Subcutaneous abdominal adipose tissue (tissue), 5 donors: ENCODE results near the gene GRAMD2A.
A peak's percentile ranks its signal among the peaks of the same experiment; 100 is the strongest.

ENCODE experiments used
- H3K27ac ChIP-seq: one replicate; pipeline ENCODE4 v1.7.0; 2013; ENCODE audit warnings: low read depth, mild to moderate bottlenecking, inconsistent platforms, low read length, moderate library complexity
- H3K27me3 ChIP-seq, 5 donors: one replicate each; pipeline ENCODE4 v1.7.0; 2013; ENCODE audit warnings: low read length in 5 of 5, inconsistent platforms in 1 of 5; ENCODE audit not compliant: control insufficient read depth in 5 of 5, insufficient read depth in 4 of 5
- H3K36me3 ChIP-seq, 5 donors: one replicate each; pipeline ENCODE4 v1.7.0; 2013; ENCODE audit warnings: low read length in 5 of 5; ENCODE audit not compliant: control insufficient read depth in 5 of 5, insufficient read depth in 5 of 5
- H3K4me1 ChIP-seq, 5 donors: one replicate each; pipeline ENCODE4 v1.7.0; 2013; ENCODE audit warnings: low read length in 5 of 5, mild to moderate bottlenecking in 3 of 5, moderate library complexity in 1 of 5; ENCODE audit not compliant: control insufficient read depth in 5 of 5, insufficient read depth in 5 of 5
- H3K4me3 ChIP-seq, 5 donors: one replicate each; pipeline ENCODE4 v1.7.0; 2013; ENCODE audit warnings: low read length in 5 of 5, low read depth in 1 of 5
- H3K9ac ChIP-seq, 5 donors: one replicate each; pipeline ENCODE4 v1.7.0; 2013; ENCODE audit warnings: low read length in 5 of 5, mild to moderate bottlenecking in 4 of 5, moderate library complexity in 3 of 5
- H3K9me3 ChIP-seq, 5 donors: one replicate each; pipeline ENCODE4 v1.7.0; 2013; ENCODE audit warnings: low read length in 5 of 5; ENCODE audit not compliant: control insufficient read depth in 5 of 5
- donor health status: healthy.
- donor health status: healthy.
- donor health status: healthy.
- donor health status: healthy.
- donor health status: healthy.

Gene GRAMD2A

GRCh38 chr15:72192416-72192815, 5.2 kb downstream of the GRAMD2A start:
- Histone ChIP-seq H3K9ac (no peak overlapping the region), H3K4me3 (no peak overlapping the region), H3K9me3 (no peaks in the 10 kb centered on the region), H3K27ac (no peak overlapping the region), H3K4me1 (peaks cover 0 to 9% (median 5%) of the 10 kb centered on the region in 5 donors), H3K27me3 (peaks cover 6 to 15% (median 13%) of the 10 kb centered on the region in 5 donors), H3K36me3 (no peaks in the 10 kb centered on the region)

- no peak overlapping the region for H3K9ac ChIP-seq
- no peaks in the 10 kb centered on the region for H3K36me3 ChIP-seq
- H3K4me3 ChIP-seq: no peak overlapping the region
- no peaks in the 10 kb centered on the region for H3K9me3 ChIP-seq
- no peak overlapping the region for H3K27ac ChIP-seq
- H3K27me3 ChIP-seq: peaks cover 4 to 5% (median 4%) of the 10 kb centered on the region in 5 donors
- peaks cover 0 to 3% (median 2%) of the 10 kb centered on the region in 5 donors for H3K4me1 ChIP-seq
These were observed 8.2 kb downstream of the GRAMD2A start for GRCh38 chr15:72189250-72189902.

DNA sequence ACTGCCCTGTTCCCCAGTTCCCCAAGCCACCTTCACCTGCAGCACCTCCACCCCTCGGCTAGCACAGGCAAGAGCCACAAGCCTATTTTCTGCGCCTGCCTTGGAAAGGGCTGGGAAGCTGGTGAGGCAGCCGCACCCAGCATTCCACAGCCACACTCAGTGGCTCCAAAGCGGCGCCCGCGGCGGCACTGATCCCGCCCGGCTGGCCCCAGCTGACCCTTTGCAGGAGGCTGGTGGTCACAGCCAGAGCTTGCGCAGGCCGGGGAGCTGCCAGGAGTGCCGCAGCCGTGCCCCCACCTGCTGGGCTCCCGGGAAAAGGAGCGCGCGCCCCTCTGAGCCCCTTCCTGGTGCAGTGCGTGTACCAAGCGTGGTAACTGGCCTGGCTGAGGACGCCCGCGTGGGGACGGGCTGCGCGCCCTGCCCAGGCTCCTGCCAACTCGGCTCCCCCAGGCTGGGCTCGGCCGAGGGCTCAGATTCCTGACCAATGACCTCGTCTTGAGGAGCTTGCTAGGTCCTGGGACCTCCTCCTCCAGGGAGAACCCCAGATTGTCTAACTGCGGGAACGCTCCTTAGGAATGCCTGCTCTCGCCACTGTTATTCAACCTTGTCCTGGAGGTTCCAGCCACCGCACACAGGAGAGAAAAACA, 13.3 kb downstream of the GRAMD2A start:
- no peak overlapping the region for H3K27ac ChIP-seq
- H3K27me3 ChIP-seq: peaks cover 0 to 17% (median 14%) of the 10 kb centered on the region in 5 donors
- peaks cover 0 to 26% (median 14%) of the 10 kb centered on the region in 5 donors for H3K4me1 ChIP-seq
- H3K4me3 ChIP-seq: peak overlapping the region in 4 of 5 donors; percentile 17 to 44 (median 40)
- H3K36me3 ChIP-seq: no peaks in the 10 kb centered on the region
- H3K9me3 ChIP-seq: no peaks in the 10 kb centered on the region
- peak overlapping the region in 1 of 5 donors; percentile 27 for H3K9ac ChIP-seq

DNA sequence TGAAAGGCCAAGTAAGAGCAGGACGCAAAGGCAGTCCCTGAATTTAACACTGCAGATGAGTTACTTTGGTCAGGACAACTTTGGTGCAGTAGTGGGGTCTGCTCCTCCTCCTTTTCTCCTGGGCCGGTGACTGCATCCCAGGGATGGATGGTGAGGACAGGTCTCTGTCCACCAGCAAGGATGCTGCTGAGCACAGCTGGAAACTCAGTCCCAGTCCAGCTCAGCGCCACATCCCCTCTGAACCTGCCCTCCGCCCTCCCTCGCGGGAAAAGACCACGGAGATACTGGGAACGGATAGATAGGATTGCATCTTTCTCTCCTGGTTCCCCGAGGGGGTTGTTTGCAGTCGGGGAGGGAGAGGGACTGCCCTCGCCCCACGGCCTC, 13.8 kb downstream of the GRAMD2A start:
- Histone ChIP-seq H3K4me1 (peaks cover 0 to 26% (median 14%) of the 10 kb centered on the region in 5 donors), H3K27me3 (peaks cover 0 to 17% (median 14%) of the 10 kb centered on the region in 5 donors), H3K4me3 (peak overlapping the region in 3 of 5 donors; percentile 40 to 44 (median 40)), H3K9me3 (no peaks in the 10 kb centered on the region), H3K36me3 (no peaks in the 10 kb centered on the region), H3K9ac (peak overlapping the region in 1 of 5 donors; percentile 27), H3K27ac (no peak overlapping the region)

GRCh38 chr15:72182673-72183072, 14.9 kb downstream of the GRAMD2A start:
- Histone ChIP-seq H3K36me3 (no peaks in the 10 kb centered on the region), H3K4me1 (peaks cover 0 to 26% (median 14%) of the 10 kb centered on the region in 5 donors), H3K27me3 (peaks cover 0 to 17% (median 14%) of the 10 kb centered on the region in 5 donors), H3K27ac (no peak overlapping the region), H3K4me3 (no peak overlapping the region), H3K9ac (no peak overlapping the region), H3K9me3 (no peaks in the 10 kb centered on the region)

DNA sequence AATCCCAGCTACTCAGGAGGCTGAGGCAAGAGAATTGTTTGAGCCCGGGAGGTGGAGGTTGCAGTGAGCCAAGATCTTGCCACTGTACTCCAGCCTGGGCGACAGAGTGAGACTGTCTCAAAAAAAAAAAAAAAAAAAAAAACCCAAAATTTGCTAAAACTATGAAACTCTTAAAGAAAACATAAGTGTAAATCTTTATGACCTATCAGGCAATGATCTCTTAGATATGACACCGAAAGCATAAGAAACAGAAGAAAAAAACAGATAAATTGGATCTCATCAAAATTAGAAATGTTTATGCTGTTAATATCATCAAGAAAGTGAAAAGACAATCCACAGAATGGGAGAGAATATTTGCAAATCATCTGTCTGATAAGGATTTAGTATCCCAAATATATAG, 15.3 kb downstream of the GRAMD2A start:
- no peaks in the 10 kb centered on the region for H3K9me3 ChIP-seq
- H3K9ac ChIP-seq: no peak overlapping the region
- H3K27me3 ChIP-seq: peaks cover under 1 to 17% (median 14%) of the 10 kb centered on the region in 5 donors
- no peaks in the 10 kb centered on the region for H3K36me3 ChIP-seq
- H3K4me1 ChIP-seq: peaks cover 0 to 26% (median 14%) of the 10 kb centered on the region in 5 donors
- no peak overlapping the region for H3K27ac ChIP-seq
- H3K4me3 ChIP-seq: no peak overlapping the region

DNA sequence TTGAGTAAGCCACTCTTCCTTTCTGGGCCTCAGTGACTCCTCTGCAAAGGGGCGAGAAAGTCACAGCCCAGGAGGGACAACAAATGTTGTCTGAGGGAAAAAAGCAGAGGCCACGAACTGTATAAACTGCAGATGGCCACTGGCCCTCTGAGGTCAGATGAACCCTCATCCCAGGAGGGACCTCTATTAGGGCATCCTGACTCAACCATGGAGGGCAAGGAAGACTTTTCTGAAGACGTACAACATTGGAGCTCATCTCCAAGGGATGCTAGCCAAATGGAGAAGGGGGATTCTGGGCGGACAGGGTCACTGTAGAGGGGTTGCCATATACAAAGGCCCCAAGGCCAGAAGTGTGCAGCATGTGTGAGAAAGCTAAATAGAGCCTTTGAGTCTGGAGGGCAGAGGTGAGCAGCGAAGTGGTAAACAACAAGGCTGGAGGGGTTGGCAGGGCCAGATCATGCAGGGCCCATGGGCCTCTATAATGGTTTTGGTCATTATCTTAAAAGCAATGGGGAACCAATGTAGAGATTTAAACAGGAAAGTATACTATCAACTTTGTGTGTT, 16.7 kb downstream of the GRAMD2A start:
- Histone ChIP-seq H3K36me3 (no peaks in the 10 kb centered on the region), H3K4me3 (no peak overlapping the region), H3K9ac (no peak overlapping the region), H3K27ac (no peak overlapping the region), H3K4me1 (peaks cover 0 to 26% (median 17%) of the 10 kb centered on the region in 5 donors), H3K9me3 (no peaks in the 10 kb centered on the region), H3K27me3 (peaks cover 4 to 22% (median 14%) of the 10 kb centered on the region in 5 donors)

DNA sequence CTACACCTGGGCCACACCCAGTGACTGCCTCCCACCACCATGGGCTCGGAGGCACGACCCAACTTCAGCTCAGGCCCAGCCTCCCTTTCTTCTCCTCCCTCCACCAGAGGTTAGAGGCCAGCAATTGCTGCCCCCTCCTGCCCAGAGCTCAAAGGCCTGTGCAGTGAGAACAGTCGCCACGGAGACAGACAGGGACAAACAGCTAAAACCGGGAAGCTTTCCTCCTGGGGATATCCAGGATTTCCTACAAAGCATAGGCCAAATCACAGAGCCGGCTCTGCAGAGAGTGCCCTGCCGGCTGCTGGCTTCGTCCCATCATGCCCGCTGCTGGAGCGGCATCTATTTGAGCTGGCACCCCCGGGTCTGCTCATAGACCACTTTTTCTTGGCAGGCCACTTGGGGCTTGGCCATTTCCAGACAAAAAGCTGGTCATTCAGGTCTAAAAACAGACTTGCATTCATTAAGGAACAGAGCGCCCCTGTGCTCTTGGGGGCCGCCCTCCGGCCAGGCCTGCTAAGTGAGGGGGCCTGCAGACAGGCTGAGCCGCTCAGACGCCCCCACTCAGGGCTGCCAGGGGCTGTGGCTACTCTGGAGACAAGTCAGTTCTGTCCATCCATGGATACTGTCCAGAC, 17.5 kb downstream of the GRAMD2A start:
- Histone ChIP-seq H3K4me3 (no peak overlapping the region), H3K27ac (no peak overlapping the region), H3K4me1 (peaks cover 0 to 26% (median 19%) of the 10 kb centered on the region in 5 donors), H3K27me3 (peaks cover 8 to 26% (median 19%) of the 10 kb centered on the region in 5 donors), H3K9ac (no peak overlapping the region), H3K9me3 (no peaks in the 10 kb centered on the region), H3K36me3 (no peaks in the 10 kb centered on the region)

- H3K36me3 ChIP-seq: no peaks in the 10 kb centered on the region
- no peak overlapping the region for H3K9ac ChIP-seq
- H3K27me3 ChIP-seq: peaks cover 8 to 28% (median 14%) of the 10 kb centered on the region in 5 donors
- H3K4me1 ChIP-seq: peaks cover 0 to 21% (median 13%) of the 10 kb centered on the region in 5 donors
- no peak overlapping the region for H3K4me3 ChIP-seq
- no peak overlapping the region for H3K27ac ChIP-seq
- H3K9me3 ChIP-seq: no peaks in the 10 kb centered on the region
These were observed 18.5 kb downstream of the GRAMD2A start for GRCh38 chr15:72178976-72179585.
